Bone marrow (tissue), 2 donors: ENCODE measurements around the gene DOC2A.
"Not testable (repeated sequence)": the region's sequence is repeated elsewhere in the genome, so short reads cannot be mapped to it uniquely, and the experiment has no call there.

Source experiments
- DNase-seq, 2 donors: peaks; one replicate each; lab custom pipeline; 2025; lab: John Stamatoyannopoulos, UW

Gene DOC2A

GRCh38 chr16:30010844-30011713, at the start of gene DOC2A:
Gene DOC2A (minus strand): TSS chr16:30011027. CDS start chr16:30010222, 805 bp downstream.
- DNase-seq, result no peak

GRCh38 chr16:30060346-30060745, 49.5 kb upstream of the DOC2A start:
- no peak for DNase-seq

GRCh38 chr16:30054959-30055553, 44.2 kb upstream of the DOC2A start:
- no peak for DNase-seq

GRCh38 chr16:30054451-30054850, 43.6 kb upstream of the DOC2A start:
- DNase-seq, result no peak

GRCh38 chr16:30053376-30054015, 42.7 kb upstream of the DOC2A start:
- no peak for DNase-seq

GRCh38 chr16:30052671-30053372, 42.0 kb upstream of the DOC2A start:
- peak; percentile 48 to 73 for DNase-seq

GRCh38 chr16:30051518-30051917, 40.7 kb upstream of the DOC2A start:
- DNase-seq, result peak in 1 of 2 donors; percentile 40

- DNase-seq, result no peak
Measured at GRCh38 chr16:30049871-30050270, 39.0 kb upstream of the DOC2A start.

GRCh38 chr16:30046588-30046987, 35.8 kb upstream of the DOC2A start:
- DNase-seq, result no peak

- no peak for DNase-seq
Measured at GRCh38 chr16:30046178-30046577, 35.4 kb upstream of the DOC2A start.

- no peak for DNase-seq
Measured at GRCh38 chr16:30041841-30042240, 31.0 kb upstream of the DOC2A start.

- DNase-seq, result not testable (repeated sequence)
Measured at GRCh38 chr16:30040690-30041089, 29.9 kb upstream of the DOC2A start.

GRCh38 chr16:30040221-30040620, 29.4 kb upstream of the DOC2A start:
- peak in 1 of 2 donors; percentile 67 for DNase-seq

GRCh38 chr16:30033270-30033669, 22.4 kb upstream of the DOC2A start:
- DNase-seq, result no peak

- DNase-seq, result peak; percentile 12 to 73
Measured at GRCh38 chr16:30032083-30032819, 21.4 kb upstream of the DOC2A start.

- DNase-seq, result no peak
Measured at GRCh38 chr16:30031477-30031918, 20.7 kb upstream of the DOC2A start.

- no peak for DNase-seq
Measured at GRCh38 chr16:30030841-30031413, 20.1 kb upstream of the DOC2A start, which contains the start of gene TLCD3B. Gene TLCD3B (minus strand): TSS chr16:30031271. CDS start chr16:30030527, 744 bp downstream.

GRCh38 chr16:30030011-30030685, 19.3 kb upstream of the DOC2A start:
- DNase-seq, result no peak

- DNase-seq, result no peak
Measured at GRCh38 chr16:30028438-30029076, 17.7 kb upstream of the DOC2A start.
